ENCODE data around the gene SEPTIN10. TPM values are rescaled to one million over a fixed set of nuclear protein-coding genes. Genes with fewer than 3 reads are reported as not detected.

The SEPTIN10 gene
- total RNA-seq, 2 experiments from 2014 or later = 5.8 to 6.3 TPM

DNA sequence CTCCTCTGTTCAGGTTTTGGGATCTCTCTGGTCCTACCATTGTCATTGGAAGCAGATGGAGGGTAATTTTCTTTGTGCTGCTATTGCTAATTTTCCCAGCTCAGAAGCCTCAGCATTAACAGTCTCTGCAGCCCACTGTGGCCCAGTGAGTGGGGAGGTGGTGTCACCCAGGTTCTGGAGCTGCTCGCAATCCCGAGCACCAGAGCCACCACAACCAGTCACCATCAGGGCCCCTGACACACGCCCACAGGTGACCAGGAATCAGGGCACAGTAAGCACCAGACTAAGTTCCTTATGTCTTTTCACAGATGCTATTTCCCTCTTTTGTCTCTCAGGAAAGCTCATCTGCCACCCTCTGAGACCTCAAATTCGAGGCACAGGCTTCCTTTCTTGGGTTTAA lies 87.9 kb downstream of the SEPTIN10 start:
- Mint-ChIP-seq H3K27ac (no peak overlapping the region), H3K36me3 (ENCODE audit: low read depth) (no peaks in the 10 kb centered on the region), H3K9me3 (ENCODE audit: low read depth) (no peaks in the 10 kb centered on the region), H3K4me1 (no peaks in the 10 kb centered on the region), H3K4me3 (no peak overlapping the region), H3K27me3 (peaks cover 2% of the 10 kb centered on the region)
- ChIA-PET CTCF (interaction anchor here (0.6 to 1.1 kb wide), 4 partner anchors 15 to 446 kb away, joined by 3 to 4 read pairs (median 3); no protein-coding TSS in a partner anchor), POLR2A (no interaction called here)
- ATAC-seq (no peak), DNase-seq (no peak)
- intact Hi-C loops (cut with DNase I, micrococcal nuclease) = no loop called here

DNA sequence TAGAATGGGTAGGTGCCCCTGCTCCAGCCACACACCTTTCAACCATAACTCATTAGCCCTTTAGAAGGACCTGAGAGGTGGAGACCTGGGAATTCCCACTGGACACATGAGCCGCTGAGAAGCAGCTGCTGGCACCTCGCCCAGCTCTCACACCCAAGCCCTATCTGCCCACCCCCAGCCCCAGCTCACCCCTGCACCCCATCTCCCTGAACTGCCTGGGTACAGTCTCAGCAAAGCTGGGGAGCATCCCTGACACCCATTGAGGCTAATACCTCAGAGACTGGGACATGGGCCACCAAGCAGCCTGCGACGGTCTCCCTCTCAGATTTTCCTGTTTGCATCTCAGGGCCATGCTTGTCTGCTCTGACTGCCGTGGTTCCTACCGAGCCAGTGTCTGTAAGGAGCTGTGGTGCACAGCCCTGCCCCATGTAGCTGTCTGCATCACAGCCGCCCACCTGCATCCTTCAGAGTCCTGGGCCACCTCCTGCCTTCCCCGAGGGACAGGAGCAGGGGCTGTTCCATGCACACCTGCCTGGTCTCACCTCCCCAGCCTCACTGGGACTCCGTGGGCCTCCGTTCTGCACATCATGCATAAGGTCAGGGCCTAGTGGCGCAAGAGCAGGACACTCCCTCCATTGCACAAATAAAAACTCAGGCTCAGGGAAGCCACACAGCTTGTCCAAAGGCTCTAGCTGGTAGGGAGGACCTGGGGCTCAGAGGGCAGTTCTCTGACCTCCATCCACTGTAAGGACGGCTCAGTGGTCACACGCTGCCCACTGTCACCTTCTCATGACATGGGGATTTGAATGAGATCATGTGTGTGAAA lies 90.0 kb downstream of the SEPTIN10 start:
- no peaks in the 10 kb centered on the region for H3K36me3 Mint-ChIP-seq (ENCODE audit: low read depth)
- H3K9me3 Mint-ChIP-seq (ENCODE audit: low read depth) = no peaks in the 10 kb centered on the region
- DNase-seq = no peak
- intact Hi-C loops (cut with DNase I, micrococcal nuclease) = no loop called here
- no peaks in the 10 kb centered on the region for H3K4me1 Mint-ChIP-seq
- no peak for ATAC-seq
- ChIA-PET POLR2A (no interaction called here), CTCF (no interaction called here)
- H3K4me3 Mint-ChIP-seq = no peak overlapping the region
- no peak overlapping the region for H3K27ac Mint-ChIP-seq
- peaks cover 2% of the 10 kb centered on the region for H3K27me3 Mint-ChIP-seq

DNA sequence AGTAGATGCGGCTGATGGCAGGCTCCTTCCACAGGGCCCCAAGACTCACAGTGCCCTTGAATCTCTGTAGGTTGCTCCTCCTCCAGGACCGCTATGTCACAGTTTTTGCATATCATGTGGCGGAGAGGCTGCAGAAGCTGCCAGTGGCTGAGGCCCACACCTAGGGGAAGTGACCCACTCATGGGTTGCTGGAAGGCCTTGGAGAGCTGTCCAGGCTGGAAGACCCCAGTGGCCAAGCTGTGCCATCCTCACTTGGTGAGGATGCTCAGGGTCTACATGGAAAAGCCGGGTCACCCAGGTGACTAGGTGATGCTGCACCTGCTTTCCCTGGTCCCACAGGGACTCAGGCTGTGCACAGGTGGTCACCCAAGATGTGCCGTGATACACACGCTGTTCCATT lies 90.6 kb downstream of the SEPTIN10 start:
- intact Hi-C loops (cut with DNase I, micrococcal nuclease) = no loop called here
- POLR2A ChIA-PET = no interaction called here
- DNase-seq = no peak

DNA sequence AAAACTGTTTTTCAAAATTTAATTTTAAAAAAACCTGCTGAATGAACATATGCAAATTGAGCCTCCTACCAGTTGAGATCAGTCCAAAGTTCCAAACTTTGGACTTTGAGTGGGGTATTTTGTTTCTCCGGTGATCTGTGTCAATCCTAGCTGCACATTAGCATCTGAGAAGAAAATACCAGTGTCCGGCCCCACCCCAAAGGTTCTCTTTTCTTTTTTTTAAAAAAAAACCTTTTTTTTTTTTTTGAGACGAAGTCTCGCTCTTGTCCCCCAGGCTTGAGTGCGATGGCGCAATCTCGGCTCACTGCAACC lies 91.7 kb downstream of the SEPTIN10 start:
- Mint-ChIP-seq H3K27ac (no peak overlapping the region), H3K4me3 (no peak overlapping the region), H3K9me3 (ENCODE audit: low read depth) (no peaks in the 10 kb centered on the region), H3K36me3 (ENCODE audit: low read depth) (no peaks in the 10 kb centered on the region), H3K4me1 (no peaks in the 10 kb centered on the region), H3K27me3 (no peaks in the 10 kb centered on the region)
- intact Hi-C loops (cut with DNase I, micrococcal nuclease) = no loop called here
- ChIA-PET CTCF (no interaction called here), POLR2A (no interaction called here)
- DNase-seq (no peak), ATAC-seq (no peak)

More for the DNA sequence above, 90.6 kb downstream of the SEPTIN10 start:
- no peak for ATAC-seq
- no peaks in the 10 kb centered on the region for H3K36me3 Mint-ChIP-seq (ENCODE audit: low read depth)
- CTCF ChIA-PET = no interaction called here
- H3K27me3 Mint-ChIP-seq = peaks cover 2% of the 10 kb centered on the region
- no peaks in the 10 kb centered on the region for H3K4me1 Mint-ChIP-seq
- no peak overlapping the region for H3K27ac Mint-ChIP-seq
- H3K4me3 Mint-ChIP-seq = no peak overlapping the region
- no peaks in the 10 kb centered on the region for H3K9me3 Mint-ChIP-seq (ENCODE audit: low read depth)

DNA sequence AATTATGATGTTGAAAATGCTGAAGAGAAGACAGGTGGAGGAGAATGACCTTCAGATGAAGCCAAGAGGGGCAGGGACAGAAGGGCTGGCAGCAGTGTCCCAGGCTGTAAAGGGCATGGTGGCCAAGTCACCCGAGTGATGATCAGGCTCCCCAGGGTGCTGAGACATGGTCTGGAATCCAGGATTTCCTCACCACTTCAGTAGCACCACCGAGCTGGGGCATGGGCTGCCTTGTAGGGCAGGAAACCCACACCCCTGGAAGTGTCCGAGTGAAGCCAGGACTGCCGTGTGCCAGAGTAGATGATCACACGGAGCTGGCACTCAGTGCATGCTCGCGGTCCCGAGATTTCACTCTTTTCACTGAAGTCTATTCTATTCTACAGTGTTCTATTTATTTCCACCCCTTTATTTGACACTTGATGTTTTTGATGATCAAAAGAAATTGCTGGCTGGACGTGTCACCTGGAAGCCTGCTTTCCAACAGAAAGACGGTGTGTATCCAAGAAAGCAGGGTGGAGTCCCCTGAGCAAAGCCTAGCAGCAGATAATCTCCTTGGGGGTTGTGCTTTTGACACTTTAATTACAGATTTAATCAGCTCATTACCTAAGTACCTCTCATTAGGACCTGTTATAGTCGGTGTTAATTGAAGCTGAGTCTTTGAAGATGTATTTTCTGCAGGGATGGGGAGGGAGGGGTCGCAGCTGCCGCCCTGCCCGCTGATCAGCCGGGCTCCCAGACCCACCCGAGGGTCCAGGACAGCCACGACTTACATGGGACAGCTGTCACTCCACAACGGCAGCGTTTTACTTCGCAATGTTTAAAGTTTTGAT lies 92.3 kb downstream of the SEPTIN10 start:
- POLR2A ChIA-PET = no interaction called here
- H3K36me3 Mint-ChIP-seq (ENCODE audit: low read depth) = no peaks in the 10 kb centered on the region
- no peak overlapping the region for H3K4me3 Mint-ChIP-seq
- ATAC-seq (no peak), DNase-seq (no peak)
- H3K4me1 Mint-ChIP-seq = no peaks in the 10 kb centered on the region
- CTCF ChIA-PET = no interaction called here
- H3K9me3 Mint-ChIP-seq (ENCODE audit: low read depth) = no peaks in the 10 kb centered on the region
- H3K27ac Mint-ChIP-seq = no peak overlapping the region
- intact Hi-C loops (cut with DNase I, micrococcal nuclease) = no loop called here
- no peaks in the 10 kb centered on the region for H3K27me3 Mint-ChIP-seq

DNA sequence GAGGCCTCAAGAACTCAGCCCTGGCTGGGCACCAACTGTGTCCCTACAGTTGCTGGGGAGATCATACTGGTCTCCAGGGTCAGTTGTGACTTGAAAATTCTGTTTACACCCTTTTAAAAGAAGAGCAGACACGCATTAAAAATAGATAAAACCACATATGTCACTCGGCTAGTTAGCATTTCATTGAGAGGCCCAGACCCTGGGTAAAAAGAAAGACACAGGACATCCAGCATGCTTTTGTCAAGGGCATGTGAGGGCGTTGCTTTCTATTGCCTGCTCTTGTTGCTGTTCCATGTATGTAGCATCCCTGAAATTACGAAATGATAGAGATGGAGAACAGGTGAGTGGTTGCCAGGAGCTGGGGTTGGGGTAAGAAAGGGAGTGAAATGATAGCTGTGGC lies 94.3 kb downstream of the SEPTIN10 start:
- Mint-ChIP-seq H3K9me3 (ENCODE audit: low read depth) (no peaks in the 10 kb centered on the region), H3K36me3 (ENCODE audit: low read depth) (no peaks in the 10 kb centered on the region), H3K27me3 (no peaks in the 10 kb centered on the region), H3K4me1 (no peaks in the 10 kb centered on the region), H3K27ac (no peak overlapping the region), H3K4me3 (no peak overlapping the region)
- intact Hi-C loops (cut with DNase I, micrococcal nuclease) = no loop called here
- POLR2A ChIA-PET = no interaction called here
- DNase-seq (no peak), ATAC-seq (no peak)
- CTCF ChIA-PET = interaction anchor here (1.4 kb wide), 1 partner anchor 10 kb away, joined by 7 read pairs; no protein-coding TSS in a partner anchor

DNA sequence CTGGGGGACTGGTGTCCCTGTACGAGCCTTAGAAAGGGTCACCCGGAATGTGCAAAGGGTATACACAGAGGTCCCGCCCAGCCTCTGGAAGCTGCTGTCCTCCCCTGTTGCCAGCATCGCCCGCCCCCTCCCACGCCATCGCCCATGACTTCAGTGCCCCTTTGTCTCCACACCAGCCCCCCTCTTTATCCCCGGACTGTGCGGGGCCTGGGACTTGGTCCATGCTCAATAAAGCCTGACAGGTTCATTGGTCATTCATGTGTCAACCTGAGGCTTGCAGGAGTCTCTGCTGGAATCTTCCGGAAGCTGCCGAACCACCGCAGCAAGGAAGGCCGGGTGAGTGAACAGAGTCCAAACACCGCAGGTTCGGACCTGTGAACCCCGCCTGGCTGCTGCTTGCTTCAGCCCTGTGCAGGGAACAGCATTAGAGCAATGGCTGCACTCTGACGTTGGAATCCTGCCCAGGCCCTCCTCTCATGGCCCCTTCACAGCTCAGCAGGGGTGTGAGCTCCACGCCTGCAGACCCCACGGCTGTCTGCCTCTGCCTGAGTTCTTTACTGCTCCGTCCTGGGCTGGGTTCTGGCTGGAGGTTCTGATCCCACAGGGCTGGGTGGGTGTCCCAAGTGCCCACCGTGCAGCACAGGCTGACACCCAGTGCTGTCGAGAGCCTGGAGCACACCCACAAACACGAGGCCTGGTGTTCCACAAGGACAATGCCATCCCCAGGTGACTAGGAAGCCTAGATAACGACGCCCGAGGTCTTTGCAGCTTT lies 96.5 kb downstream of the SEPTIN10 start:
- DNase-seq (no peak), ATAC-seq (no peak)
- Mint-ChIP-seq H3K4me3 (no peak overlapping the region), H3K27me3 (no peaks in the 10 kb centered on the region), H3K36me3 (ENCODE audit: low read depth) (no peaks in the 10 kb centered on the region), H3K4me1 (no peaks in the 10 kb centered on the region), H3K27ac (no peak overlapping the region), H3K9me3 (ENCODE audit: low read depth) (no peaks in the 10 kb centered on the region)
- intact Hi-C loops (cut with DNase I, micrococcal nuclease) = loop anchor here in 1 of 2 experiments (2.0 kb wide), 1 partner anchor 69 kb away; no protein-coding TSS in a partner anchor
- ChIA-PET CTCF (interaction anchor here (0.8 kb wide), 1 partner anchor 10 kb away, joined by 4 read pairs; no protein-coding TSS in a partner anchor), POLR2A (no interaction called here)

DNA sequence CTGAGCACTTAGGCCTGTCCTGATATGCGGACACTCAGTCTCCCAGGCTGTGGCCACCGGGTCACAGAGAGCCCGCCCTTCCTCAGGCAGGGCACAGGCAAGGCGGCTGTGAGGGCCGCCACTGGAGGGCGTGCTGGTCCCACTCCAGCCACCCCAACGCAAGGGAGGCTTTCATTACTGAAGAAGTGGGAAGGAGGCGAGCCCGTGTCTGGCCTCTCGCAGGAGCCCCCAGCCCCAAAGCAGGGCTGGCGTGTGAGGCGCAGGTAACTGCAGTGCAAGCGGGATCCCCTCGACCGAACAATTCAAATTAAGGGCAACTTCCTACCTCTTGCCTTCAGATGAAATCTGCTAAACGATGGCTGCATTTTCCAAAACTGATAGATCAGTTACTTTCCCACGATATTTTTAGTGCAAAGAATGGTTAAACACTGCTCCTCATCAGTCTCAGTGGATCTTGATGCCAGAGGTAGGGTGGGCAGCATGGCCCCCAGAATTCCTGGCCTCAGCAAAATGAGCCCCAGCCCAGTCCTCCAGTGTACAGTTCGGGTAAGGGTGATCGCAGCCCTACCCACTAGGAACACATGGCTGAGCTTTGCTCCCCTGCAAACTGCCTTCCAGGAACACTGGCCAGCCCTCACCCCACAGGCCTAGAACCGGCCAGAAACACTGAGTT lies 97.2 kb downstream of the SEPTIN10 start:
- no peaks in the 10 kb centered on the region for H3K4me1 Mint-ChIP-seq
- no peaks in the 10 kb centered on the region for H3K9me3 Mint-ChIP-seq (ENCODE audit: low read depth)
- ChIA-PET CTCF (interaction anchor here (0.8 kb wide), 1 partner anchor 10 kb away, joined by 4 read pairs; no protein-coding TSS in a partner anchor), POLR2A (no interaction called here)
- DNase-seq = peak; percentile 55
- no peak overlapping the region for H3K27ac Mint-ChIP-seq
- H3K4me3 Mint-ChIP-seq = no peak overlapping the region
- intact Hi-C loops (cut with DNase I, micrococcal nuclease) = loop anchor here in 1 of 2 experiments (2.0 kb wide), 1 partner anchor 68 kb away; no protein-coding TSS in a partner anchor
- H3K27me3 Mint-ChIP-seq = no peaks in the 10 kb centered on the region
- ATAC-seq = peak; percentile 44
- no peaks in the 10 kb centered on the region for H3K36me3 Mint-ChIP-seq (ENCODE audit: low read depth)

DNA sequence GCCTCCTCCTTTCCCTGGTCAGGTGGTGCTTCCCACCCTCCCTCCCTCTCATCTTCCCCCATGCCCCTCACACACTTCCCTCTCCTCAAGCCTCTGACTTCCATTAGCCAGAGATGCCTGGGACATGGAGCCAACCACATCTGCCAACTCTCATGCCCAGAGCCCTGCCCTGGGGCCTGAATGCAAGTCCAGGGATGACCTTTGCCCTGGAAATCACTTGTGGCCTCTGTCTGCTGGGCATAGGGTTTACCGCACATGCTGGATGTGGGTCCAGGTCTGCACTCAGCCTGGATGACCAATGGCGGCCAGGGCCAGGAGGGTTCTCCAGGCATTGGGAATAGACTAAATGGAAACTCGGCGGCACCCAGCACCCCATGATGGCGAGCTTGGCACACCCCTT lies 98.9 kb downstream of the SEPTIN10 start:
- ChIA-PET CTCF (interaction anchor here (1.1 kb wide), 1 partner anchor 388 kb away, joined by 4 read pairs; no protein-coding TSS in a partner anchor), POLR2A (no interaction called here)
- H3K4me1 Mint-ChIP-seq = no peaks in the 10 kb centered on the region
- DNase-seq = no peak
- H3K27me3 Mint-ChIP-seq = no peaks in the 10 kb centered on the region
- no peaks in the 10 kb centered on the region for H3K9me3 Mint-ChIP-seq (ENCODE audit: low read depth)
- no peak for ATAC-seq
- intact Hi-C loops (cut with DNase I, micrococcal nuclease) = loop anchor here in 1 of 2 experiments (5.0 kb wide), 2 partner anchors 183 to 298 kb away; no protein-coding TSS in a partner anchor
- no peak overlapping the region for H3K4me3 Mint-ChIP-seq
- H3K27ac Mint-ChIP-seq = no peak overlapping the region
- no peaks in the 10 kb centered on the region for H3K36me3 Mint-ChIP-seq (ENCODE audit: low read depth)

DNA sequence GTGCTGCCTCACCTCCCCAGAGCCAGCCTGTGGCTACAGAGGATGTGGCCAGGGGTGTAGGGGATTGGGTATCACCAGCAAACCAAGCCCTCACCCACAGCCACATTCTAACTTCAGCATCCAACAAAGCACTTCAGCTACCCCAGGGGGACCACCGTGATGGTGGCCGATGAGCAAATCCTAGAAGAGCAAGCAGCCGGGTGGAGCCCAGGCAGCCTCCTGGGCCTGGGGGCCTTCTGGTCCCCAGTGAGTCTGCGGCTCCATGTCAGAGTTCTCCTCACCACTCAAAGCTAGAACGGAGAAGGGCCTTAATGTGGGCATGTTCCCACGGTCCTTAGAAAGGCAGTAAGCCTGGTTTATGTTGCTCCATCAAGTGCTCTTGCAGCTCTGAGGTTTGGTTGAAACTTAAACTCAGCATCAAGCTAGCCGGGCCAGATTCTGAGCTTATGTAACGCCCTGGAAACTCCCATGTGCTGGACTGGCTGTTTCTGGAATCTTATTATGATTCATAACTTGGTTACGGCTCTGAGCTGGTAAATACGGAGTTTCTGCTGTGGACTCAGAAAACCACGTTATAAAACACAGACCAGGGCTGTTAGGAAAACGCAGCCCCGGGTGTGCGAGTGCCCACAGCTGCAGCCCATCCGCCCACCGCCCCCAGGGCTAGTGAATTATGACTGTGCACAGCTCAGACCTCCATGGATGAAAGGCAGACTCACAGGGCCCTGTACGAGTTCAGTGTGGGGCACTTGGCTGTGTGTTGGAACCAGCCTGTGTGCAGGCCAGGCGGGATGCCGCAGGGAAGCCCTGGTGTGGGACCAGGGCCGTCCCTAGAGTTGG lies 99.8 kb downstream of the SEPTIN10 start:
- no peaks in the 10 kb centered on the region for H3K36me3 Mint-ChIP-seq (ENCODE audit: low read depth)
- DNase-seq (peak; percentile 52), ATAC-seq (peak; percentile 60)
- ChIA-PET CTCF (interaction anchor here (0.6 to 1.1 kb wide), 5 partner anchors 32 to 387 kb away, joined by 3 to 5 read pairs (median 4); no protein-coding TSS in a partner anchor), POLR2A (no interaction called here)
- no peaks in the 10 kb centered on the region for H3K27me3 Mint-ChIP-seq
- no peak overlapping the region for H3K4me3 Mint-ChIP-seq
- H3K27ac Mint-ChIP-seq = no peak overlapping the region
- intact Hi-C loops (cut with DNase I, micrococcal nuclease) = loop anchor here in 1 of 2 experiments (5.0 kb wide), 2 partner anchors 182 to 297 kb away; no protein-coding TSS in a partner anchor
- no peaks in the 10 kb centered on the region for H3K9me3 Mint-ChIP-seq (ENCODE audit: low read depth)
- no peaks in the 10 kb centered on the region for H3K4me1 Mint-ChIP-seq

Measured in activated CD4-positive, alpha-beta T cell treated with anti-CD3 and anti-CD28 coated beads for 36 hours (primary cell).